Activated CD8-positive, alpha-beta memory T cell treated with anti-CD3 and anti-CD28 coated beads for 4 hours (primary cell): ENCODE results near the gene USP22.

Source experiments
- DNase-seq, 2 donors: peaks; one replicate each; pipeline ENCODE4 v3.0.0-alpha.2; 2020; ENCODE audit warnings: low read depth in 2 of 2

The USP22 gene

DNA sequence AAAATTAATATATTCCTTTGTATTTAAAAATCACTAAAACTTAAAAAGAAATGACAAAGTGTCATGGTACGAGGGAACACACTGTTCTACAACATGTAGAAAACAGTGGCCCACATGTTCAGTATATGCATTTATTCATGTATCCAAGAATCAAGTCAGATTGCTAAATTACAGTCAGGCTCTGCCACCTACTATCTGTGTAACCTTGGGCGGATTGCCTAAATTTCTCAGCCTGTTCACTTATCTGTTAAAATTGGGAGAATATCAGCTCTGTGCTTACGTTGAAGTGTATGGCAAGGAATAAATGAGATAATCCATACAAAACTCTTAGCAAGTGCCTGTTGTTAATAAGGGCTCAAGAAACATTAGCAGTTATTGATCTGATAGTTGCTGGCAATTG, 3.4 kb upstream of the USP22 start:
- DNase-seq = no peak

DNA sequence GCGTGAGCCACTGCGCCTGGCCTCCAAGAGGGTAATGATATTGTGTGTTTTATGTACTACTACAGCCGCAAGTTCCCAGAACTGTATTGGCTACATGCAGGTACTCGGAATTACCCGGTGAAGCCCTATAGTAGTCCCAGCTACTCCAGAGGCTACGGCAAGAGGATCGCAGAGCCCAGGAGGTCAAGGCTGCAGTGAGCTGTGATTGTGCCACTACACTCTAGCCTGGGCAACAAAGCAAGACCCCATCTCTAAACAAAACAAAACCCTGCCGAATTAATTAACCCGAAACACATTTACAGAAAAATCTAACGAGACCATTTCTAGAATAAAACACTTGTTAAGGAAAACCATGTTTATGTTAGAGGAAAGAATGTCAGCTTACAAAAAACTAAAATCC, 2.2 kb upstream of the USP22 start:
- no peak for DNase-seq

DNA sequence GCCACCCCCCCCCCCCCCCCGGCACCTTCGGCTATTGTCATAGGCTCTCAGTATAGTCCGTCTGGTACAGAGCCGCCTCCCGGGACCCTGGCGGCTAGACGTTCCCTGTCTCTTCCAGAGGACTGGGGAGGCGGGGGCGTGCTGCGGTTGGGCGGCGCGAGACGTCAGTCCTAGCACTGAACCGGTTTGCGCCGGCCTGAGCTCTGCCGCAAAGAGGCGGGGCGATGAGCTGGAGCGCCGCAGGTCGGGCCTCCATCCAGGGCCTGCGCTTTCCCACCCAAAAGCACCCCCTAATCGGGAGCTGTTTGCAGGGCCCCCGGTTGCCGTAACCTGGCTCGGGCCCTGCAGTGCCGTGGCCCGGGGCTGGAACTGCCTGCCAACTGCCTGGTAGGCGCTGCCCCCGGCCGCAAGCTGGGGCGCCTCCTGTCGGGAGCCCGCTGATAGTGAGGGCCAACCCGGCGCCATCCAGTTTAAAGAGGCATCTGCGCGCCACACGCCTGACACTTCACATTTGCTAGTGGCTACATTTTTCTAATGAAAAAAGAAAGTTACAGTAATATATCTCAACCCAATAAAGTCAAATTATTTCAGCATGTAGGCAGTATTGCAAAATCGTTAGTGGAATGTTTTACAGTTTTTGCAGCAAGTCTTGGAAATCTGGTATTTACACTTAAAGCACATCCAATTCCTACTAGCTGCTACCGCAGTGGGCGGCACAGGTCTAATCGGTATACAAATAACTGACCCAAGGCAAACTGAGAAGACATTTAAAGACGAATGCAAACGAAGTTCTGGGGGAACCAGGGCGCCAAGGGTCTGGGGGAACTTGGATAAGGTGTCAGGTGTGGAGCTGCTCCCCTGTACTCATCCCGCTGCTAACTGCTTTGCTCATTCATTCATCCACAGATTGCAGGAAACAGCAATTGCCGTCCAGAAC, 753 bp upstream of the USP22 start:
- DNase-seq = peak; percentile 91 to 93

DNA sequence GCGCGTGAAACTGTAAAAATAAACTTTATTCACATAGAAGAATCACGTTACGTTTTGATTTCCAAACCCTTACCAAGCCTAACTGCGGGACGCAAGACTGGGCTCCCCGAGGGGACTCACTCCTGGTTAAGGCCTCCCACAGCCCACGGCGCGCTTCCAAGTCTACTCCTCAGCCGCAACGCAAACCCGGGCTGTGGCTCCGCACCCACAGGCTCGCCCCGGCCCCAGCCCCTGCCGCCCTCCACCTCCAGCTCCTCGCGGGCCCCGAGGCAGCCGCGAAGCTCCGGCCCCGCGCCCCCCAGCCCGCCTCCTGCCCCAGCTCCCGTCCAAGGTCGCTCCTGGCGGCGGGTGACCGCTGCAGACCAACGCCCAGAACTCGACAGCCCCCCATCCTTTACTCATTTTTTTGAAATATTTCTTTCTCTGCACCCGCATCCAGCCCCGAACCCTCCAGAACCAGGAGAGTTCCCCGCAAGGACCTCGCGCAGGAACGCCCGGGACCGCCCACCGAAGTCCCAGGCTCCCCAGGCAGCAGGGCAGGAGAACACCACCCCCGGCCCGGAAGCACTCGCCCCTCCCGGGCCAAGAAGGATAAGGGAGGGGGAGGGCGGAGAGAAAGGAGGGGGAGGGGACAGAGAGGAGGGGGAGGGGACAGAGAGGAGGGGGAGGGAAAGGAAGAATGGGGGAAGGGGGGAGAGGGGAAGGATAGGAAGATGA, 912 bp downstream of the USP22 start:
- DNase-seq = peak; percentile 36 to 50

DNA sequence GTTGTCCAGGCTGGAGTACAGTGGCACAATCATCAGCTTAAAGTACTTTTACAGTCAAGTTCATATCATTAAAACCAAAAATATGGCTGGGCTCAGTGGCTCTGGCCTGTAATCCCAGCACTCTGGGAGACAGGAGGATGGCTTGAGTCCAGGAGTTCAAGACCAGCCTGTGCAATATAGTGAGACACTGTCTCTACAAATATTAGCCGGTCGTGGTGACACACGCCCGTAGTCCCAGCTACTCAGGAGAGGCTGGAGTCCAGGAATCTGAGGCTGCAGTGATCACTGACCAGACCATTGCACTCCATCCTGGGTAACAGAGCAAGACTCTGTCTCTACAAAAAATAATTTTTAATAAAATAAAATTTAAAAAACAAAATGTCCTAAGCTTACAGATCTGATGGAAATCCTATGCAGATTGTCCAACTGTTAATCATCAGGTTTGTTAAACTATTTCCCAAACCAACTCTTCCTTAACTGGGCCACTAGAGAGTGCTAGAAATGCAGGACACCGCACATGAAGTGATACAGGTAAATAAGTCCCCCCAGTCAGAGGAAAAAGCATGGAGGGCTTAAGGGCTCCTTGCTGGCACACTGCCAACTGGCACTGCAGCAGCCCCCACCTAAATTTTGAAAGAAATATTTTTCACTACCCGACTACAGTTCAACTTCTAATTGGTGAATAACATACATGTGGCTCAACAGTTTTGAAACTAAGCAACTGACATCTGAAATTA, 2.8 kb downstream of the USP22 start:
- no peak for DNase-seq

DNA sequence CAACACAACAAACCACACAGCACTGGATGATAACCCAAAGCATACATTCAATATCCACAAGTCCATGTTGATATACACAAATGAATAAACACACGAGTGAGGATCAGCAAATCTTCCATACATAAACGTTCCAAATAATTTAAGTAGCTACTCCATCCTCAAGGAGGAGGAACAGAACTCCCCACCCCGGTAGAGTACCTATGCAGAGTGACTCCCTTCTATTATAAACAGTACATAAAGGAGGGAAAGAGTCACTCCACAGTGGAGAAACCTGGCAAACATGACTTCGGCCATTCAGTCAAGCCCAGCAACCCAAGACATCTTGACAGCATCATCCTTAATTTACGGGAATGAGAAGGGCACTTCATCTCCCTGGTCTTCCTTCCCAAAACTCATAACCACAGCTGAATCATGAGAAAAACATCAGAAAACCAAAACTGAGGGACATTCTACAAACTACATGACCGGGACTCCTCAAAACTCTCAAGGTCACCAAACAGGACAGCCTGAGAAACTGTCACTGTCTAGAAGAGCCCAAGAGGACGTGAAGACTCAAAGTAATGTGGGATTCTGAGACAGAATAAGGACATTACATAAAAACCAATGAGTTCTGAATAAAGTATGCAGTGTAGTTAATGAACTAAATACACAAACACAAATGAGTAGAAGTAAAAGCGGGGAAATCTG, 5.6 kb downstream of the USP22 start:
- no peak for DNase-seq

DNA sequence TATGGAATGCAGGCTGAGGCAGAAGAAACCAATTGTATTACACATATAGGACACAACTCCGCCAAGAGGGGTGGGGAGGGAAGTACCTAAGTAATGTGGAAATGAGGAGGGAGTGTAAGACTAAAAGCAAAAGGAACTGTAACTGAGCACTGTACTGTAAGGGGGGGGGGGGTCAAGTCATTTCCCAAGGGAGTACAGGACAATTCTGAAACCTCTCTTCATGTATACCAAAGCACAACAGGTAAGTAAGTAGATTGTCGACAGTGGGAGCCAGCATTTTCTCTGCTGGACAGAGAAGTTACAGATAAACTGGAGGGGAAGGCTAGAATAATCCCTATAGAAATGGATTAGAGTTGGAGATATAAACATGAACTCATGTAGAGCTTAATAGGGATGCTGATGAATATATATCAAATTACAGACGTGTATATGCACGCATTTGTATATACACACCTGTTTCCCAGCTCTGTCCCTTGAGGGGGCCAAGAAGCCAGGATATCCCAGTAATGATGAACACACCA, 6.4 kb downstream of the USP22 start:
- DNase-seq = no peak

DNA sequence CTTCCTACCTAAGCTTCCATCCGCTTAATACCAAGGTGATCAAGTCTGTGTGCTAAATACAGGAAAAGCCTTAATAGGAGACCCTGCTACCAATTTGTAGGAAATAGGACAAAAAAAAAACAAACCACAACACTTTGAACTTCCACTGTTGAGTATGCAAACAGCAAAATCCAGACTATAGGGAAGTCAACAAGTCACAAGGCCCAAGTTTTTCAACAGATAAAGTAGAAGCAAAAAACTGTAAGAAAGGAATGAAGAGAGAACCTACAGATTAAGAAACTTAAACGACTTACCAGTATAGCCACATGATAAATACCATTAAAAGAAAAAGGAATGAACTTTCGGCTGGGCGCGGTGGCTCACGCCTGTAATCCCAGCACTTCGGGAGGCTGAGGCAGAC, 7.4 kb downstream of the USP22 start:
- DNase-seq = no peak

DNA sequence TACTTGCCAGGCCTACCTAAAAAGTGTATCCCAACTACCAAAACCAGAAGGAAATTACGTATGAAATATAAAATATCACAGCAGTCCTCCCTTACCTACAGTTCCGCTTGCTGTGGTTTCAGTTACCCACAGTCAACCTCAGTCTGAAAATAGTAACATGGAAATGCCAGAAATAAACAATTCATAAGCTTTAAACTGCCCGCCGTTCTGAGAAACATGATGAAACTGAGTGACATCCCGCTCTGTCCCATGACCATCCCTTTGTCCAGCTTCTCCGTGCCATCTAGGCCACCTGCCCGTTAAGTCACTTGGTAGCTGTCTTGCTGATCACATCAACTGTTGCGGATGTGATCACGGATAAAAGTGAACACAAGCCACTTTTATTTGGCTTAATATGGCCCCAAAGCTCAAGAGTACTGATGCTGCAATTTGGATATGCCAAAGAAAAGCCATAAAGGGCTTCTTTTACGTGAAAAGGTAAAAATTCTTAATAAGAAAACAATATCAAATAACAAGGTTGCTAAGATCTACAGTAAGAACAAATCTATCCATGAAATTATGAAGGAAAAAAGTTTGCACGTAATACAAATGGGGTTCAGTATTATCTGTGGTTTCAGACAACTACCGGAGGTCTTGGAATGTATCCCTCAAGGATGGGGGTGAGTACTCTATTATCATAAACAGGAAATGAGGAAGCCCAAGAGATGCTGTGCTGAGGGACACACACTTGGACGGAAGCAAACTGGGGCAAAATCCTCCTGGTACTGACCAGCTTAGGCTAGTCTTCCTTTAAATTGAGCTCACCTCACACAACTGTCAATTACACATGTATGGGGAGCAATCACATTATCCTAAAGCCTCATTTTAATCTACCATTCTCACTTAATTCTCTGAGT, 8.2 kb downstream of the USP22 start:
- DNase-seq = peak in 1 of 2 donors; percentile 13

DNA sequence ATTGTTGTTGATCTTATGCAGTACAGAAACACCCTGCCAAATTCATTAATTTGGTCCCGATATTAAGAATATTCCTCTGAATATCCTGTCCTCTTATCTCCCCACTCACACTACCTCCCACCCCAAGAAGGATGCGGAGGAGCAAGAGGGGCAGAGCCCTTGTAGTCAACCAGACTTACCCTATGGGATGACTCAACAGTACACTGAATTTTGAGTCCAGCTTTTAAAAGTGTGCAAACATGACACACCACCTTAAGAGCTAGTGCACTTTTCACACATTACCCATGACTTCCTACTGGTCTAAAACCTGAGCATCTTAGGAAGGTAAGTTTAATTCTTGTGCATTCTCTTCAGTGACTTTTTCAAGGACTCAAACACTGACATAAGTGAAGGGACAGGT, 9.5 kb downstream of the USP22 start:
- DNase-seq = no peak

DNA sequence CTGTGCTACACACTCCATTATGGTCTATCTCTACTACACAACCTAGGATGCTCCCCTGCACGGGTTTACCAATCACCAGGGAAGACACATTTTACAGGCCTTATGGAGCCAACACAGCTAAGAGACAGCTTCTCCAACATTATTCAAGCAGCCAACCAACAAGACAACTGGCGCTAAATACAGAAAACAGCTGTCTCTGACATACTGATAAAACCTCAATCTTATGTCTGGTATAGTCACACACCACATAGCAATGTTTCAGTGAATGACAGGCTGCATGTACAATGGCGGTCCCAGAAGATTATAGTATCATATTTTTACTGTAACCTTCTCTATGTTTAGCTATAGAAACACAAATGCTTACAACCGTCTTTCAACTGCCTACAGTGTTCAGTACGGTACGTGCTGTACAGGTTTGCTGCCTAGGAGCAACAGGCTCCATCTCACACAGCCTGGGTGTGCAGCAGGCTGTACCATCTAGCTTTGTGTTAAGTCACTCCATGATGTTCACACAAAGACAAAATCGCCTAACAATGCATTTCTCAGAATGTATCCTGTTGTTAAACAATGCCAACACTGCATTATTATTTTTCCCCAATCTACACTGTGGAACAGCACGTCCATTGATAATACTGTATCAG, 10.9 kb downstream of the USP22 start:
- no peak for DNase-seq

DNA sequence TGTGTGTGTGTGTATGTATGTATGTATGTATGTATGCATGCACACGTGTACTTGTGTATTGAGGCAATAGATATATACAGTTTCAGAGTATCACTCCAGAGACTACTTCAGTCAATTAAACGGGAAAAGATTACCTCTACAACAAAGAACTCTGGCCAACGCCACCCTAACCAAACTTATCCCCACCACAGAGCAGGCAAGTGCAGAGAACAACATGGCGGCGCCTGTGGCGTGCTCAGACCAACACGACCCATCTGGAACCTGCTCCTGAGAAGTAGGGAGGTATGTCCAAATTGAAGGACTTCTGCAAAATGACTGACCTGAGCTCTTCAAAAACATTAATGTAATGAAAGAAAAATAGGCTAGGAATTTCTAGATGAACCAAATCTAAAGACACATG, 12.4 kb downstream of the USP22 start:
- no peak for DNase-seq

DNA sequence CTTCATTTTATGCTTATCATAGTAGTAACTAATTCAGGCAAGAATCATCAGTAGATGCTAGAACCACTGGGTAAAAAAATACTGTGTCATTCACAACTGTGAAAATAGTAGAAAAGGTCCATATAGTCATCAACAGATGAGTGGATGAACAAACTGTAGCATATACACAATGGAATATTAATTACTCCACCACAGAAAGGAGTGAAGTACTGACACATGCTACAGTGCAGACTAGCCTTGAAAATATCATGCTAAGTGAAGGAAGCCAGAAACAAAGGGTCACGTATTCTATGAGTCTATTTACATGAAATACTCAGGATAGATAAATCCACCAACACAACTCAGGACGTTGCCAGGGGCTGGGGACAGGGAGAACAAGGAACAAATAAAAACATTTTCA, 13.3 kb downstream of the USP22 start:
- DNase-seq = no peak

DNA sequence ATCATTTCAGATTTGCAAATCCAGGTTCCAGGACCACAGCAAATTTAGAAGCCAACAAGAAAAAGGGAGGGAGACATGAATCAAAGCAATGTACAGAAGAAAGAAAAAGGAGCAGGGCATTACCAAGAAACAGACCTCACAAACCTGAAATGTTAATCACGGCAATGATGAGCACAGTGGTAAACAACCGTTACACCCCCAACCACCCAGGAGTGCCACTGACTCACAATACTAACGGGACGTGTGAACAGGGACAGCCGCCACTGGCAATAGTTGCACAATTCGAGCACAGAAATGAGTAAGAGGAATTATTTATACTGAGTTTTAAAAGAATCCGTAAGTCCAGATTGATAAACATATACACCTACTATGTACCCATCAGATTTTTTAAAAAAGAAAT, 13.8 kb downstream of the USP22 start:
- no peak for DNase-seq

DNA sequence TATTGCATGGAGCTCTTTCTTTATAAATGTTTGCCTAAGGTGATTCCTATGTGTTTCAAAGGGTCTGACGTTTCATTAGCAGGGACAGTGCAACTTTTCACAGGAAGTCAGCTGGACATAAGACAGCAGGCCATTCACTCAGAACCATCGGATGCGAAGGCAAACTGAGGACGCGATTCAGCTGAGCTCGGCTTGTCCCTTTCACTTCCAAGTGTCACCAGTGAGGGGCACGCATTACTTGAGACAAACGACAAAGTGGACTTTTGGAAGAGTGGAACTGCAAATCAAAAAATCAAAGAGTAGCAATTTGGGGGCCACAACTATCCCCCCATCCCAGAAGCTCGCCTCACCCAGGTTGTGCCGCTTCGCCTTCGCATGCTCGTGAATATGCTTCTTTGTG, 14.6 kb downstream of the USP22 start:
- no peak for DNase-seq

DNA sequence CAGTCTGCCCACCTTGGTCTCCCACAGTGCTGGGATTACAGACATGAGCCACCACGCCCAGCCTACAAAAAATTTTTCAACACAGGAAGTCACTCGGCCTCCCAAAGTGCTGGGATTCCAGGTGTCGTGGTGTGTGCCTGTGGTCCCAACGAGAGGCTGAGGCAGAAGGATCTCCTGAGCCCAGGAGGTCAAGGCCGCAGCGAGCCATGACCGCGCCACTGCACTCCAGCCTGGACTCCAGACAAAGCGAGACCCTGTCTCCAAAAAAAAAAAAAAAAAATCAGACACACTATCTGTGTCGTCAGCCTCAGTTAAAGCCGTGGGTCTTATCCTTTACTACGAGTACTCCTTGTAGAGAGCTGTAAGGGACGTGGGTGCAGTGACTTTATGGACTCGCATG, 15.8 kb downstream of the USP22 start:
- DNase-seq = no peak

DNA sequence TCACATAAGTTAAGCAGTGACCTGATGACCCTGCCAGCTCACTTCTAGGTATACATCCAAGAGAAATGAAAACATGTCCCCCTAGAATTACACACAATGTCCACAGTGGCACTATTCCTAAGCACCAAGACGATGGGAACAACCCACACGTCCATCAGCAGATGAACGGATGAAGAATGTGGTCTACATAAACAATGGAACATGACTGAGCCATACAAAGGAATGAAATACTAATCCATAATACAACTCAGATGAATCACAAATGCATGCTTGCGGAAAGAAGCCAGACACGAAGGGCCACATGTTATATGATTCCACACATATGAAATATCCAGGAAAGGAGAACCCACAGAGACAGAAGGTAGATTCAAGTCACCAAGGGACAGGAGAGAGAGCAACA, 17.4 kb downstream of the USP22 start:
- DNase-seq = no peak

DNA sequence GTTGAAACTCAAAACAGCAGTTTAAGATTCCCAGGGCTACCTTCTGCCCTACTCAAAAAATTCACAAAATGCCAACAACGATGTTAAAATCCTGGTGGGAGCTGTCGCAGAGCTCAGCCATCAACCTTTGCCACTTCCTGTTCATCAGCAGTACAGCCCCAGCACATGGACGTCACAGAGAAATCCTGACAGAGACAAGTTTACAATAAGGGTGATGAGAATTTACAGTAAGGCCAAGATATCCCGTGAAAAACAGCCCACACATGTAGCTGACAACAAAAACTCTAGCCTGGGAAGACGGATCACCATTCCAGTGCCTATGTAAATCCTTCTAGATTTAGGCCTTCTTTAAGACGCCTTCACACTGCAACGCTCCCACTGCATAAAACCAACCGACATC, 18.8 kb downstream of the USP22 start:
- DNase-seq = no peak

DNA sequence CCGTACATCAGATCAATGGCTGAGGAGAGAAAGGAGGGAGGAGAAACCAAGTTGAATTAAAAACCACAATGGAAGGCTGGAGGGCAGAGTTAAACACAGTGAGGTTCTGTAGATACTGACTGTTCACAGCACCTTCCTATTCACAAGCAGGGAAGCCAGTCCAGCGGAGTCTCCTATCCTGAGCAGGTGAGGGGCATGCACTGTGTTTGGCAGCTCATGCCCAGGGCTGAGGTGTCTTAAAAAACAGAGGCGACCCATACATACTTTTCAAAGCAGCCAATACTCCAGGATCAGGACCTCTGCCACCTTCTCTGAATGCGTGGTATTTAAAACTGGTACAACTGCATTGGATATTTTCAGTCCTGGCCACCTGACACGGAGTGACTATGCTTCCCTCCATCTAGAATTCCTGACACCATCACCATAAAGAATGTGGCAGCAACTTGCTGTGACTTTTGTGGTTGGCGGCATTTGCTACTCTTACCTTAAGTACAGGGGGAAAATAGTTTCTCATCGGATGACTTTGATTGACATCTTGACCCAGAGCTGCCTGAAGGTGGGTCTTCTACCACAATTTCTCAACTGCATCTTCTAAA, 21.5 kb downstream of the USP22 start:
- no peak for DNase-seq

DNA sequence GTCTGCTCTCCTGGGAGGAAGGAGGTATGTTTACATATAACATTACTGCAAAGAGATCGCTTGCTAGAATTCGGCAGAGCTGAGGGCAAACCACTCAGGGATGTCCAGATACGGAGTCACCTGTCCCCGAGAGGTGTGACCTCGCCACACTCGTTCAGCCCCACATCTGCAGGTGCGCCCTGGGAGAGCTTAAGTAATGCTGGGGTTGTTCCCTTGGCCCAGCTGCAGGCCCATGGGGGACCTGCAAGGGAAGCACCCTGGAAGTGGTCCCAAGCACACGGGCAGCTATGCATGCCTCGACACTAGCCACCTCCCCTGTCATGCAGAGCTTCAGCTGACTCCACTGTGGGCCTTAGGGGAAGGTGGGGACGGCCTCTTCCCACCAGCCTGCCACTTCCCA, 22.2 kb downstream of the USP22 start:
- no peak for DNase-seq
